ENCODE data around the gene IRF7. TPM values are rescaled to one million over a fixed set of nuclear protein-coding genes. Genes with fewer than 3 reads are reported as not detected.
"Not testable (repeated sequence)": the region's sequence is repeated elsewhere in the genome, so short reads cannot be mapped to it uniquely, and the experiment has no call there.

Gene IRF7
- 1 to 10 TPM; 7.6 to 9.5 TPM for total RNA-seq

DNA sequence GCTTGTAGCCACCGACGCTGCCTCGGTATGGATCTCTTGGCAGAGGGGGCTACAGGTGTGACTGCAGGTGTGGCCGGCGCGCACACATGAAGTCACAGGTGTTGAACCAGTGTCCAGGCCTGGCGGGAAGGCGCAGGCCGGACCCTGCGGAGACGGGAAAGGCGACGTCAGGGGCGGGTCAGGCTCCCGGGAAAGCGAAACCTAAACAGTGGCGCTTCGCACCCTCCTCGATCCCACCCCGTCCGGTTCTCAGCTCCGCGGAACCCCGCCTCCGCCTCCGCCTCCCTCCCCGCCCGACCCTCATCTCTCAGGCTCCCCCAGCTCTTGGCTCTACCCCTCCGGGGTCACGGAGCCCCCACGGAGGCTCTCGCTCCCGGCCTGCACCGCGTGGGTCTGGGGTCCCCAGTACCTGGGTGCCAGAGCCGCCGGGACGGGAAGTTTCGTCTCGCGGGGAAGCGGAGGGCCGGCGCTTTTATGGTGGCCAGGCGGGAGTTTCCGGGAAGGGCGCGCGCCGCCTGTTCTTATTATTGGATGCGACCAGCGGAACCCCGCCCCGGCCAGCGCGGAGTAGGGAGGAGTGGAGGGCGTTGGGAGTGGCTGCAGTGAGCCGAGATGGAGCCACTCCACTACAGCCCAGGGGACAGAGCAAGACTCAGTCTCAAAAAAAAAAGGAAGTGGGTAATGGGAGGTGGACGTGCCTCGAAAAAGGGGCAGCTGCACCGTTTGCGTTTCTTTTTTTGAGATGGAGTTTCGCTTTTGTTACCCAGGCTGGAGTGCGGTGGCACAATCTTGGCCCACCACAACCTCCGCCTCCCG, at the start of gene IRF7:
IRF7 (minus strand) TSS at position 447 of the 816 bp plus-strand sequence. CDS start 586 bp downstream, outside the sequence.
- CTCF ChIA-PET: interaction anchor here (0.6 to 3.1 kb wide), 3 partner anchors 97 to 108 kb away, joined by 3 to 9 read pairs (median 3); no protein-coding TSS in a partner anchor
- POLR2A ChIA-PET: interaction anchor here (0.6 to 2.5 kb wide), 4 partner anchors 37 to 161 kb away, joined by 3 to 9 read pairs (median 3); partner anchors contain the start of gene PHRF1

DNA sequence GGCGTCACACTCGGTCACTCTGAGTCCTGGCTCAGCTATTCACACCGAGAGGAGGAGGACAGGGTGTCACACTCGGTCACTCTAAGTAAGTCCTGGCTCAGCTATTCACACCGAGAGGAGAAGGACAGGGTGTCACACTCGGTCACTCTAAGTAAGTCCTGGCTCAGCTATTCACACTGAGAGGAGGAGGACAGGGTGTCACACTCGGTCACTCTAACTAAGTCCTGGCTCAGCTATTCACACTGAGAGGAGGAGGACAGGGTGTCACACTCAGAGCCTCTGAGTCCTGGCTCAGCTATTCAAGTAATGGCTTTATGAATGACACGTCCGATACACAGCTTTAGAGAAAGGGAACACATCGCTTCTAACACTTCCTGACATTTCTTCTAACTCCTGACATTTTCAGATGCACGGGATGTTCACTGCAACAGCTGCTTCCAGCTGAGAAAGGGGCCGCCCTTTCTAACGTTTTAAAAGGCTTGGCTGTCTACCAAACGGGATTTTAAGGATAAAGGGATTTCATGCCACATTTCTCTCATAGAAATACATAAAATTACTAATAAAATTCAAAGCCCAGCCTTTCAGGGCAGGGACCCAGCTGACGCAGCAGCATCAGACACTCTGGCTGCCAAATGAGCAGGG, 49.4 kb upstream of the IRF7 start:
- CTCF ChIA-PET: interaction anchor here (1.1 kb wide), 1 partner anchor 58 kb away, joined by 3 read pairs; no protein-coding TSS in a partner anchor
- POLR2A ChIA-PET: no interaction called here

DNA sequence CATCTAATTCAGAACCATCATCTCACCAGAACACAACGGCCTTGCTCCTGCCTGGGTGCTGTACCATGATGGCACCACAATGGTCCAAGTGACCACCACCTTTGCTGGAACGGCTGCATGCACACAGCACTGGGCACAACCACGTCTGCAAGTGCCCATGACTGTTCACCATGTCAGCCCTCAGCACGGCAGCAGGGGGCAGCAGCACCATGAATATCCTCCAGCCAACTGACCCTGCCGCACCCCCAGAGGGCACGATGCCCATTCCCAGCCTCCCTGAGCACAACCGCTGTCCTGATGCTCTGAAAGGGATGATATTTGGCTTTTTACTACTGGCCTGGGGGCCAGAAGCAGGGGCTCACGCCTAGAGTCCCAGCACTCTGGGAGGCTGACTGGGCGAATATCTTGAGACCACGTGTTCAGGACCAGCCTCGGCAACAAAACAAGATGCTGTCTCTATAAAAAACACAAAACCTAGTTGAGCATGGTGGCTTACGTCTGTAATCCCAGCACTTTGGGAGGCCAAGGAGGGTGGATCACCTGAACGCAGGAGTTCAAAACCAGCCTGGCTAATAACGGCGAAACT, 47.0 kb upstream of the IRF7 start:
- ChIA-PET POLR2A (no interaction called here), CTCF (interaction anchor here (1.3 to 2.6 kb wide), 3 partner anchors 60 to 108 kb away, joined by 3 to 13 read pairs (median 5); no protein-coding TSS in a partner anchor)

DNA sequence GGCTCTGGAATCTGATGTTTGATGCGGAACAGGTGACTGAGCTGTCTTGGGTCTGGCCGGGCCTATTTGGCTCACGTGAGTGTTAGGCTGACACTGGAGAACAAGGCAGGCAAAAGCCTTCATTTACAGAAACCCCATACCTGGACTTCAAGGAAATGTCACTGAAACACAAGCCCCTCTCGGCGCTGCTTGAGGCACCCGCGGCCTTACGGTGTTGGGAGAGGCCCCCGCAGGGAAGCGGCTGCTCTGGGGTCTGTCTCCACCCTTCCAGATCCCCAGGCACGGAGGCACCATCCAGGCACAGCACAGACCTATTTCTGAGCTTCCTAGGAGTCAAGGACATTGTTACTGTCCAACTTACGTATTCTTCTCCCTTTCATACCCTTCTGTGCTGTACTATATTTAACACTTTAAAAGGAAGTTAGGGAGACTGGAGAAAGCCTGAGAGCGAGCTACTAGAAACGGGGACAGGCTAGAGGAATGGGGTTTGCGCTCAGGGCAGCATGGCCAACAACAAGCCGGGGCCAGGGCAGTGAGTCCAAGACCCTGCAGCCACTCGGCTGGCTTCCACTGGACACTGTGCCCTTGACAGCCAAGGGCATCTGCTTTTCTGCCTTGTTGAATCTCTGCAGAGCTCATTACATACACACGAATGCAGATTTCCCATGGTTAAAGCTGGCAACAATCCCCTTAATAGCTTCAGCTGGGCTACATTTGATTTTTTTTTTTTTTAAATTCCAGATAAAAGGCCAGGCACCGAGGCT, 45.1 kb upstream of the IRF7 start:
- POLR2A ChIA-PET: no interaction called here

DNA sequence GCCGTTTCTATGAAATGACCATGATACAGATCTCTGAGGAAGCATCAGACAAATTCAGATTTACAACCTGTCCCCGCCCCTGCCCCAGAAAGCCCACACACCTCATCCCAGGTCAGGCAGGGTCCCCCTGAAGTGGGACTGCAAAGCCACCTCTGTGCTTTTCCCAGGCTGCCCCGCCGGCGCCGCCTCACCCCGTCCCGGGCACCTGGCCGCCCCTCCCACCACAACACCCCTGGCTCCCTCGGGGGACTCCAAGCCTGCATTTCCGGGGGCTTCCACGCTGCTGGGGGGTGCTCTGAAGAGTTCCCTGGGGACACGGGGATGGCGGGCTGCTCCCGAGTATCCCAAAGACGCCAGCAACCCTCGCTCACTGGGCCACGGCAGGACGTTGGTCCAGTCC, 44.5 kb upstream of the IRF7 start:
- ChIA-PET POLR2A (no interaction called here), CTCF (interaction anchor here (1.3 to 2.6 kb wide), 2 partner anchors 11 to 63 kb away, joined by 3 to 13 read pairs; no protein-coding TSS in a partner anchor)

More for the DNA sequence above, 45.1 kb upstream of the IRF7 start:
- CTCF ChIA-PET: interaction anchor here (1.1 to 2.6 kb wide), 3 partner anchors 11 to 70 kb away, joined by 3 to 13 read pairs (median 4); no protein-coding TSS in a partner anchor

DNA sequence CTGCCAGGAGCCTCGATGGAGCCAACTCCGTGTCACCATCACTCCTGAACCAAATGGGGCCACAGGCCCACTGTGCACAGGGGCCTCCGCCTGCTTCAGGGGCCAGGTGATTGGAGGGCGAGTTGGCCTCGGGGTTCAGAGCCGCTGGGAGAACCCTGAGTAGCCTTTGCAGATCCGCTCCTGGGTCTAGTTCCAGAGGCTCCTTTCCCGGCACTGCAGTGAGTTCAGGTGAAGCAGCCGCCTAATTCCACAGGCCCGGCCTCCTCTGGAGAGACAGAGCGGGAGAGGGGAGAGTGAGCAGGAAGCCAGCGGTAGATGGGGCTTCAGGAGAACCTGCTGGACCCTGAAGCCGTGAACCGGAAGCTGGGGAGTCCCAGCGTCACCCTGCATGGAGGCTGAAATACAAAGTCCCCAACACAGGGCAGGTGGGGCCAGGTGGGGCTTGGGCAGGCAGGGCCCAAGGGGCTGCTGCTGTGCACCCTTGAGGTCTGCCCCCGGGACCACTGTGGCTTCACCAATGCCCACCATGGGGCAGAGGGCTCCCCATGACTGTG, 43.9 kb upstream of the IRF7 start:
- CTCF ChIA-PET: no interaction called here
- POLR2A ChIA-PET: no interaction called here

DNA sequence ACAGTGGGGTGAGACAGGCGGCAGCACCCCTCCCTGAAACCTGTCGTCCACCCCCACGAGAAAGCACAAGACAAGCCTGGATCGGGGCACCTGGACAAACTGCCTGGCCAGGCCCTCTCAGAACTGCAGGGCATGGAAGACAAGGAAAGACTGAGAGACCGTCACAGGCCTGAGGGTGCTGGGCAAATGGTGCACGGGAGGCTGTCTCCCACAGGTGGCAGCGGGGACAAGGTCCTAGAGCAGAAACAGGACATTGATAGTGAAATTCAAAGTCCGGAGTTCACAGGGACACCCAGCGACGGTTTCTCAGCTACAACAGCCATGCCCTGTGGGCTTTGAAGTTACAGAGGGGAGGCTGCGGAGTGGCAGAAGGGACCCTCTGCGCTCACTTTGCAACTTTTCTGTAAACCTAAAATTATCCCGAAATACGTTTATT, 42.0 kb upstream of the IRF7 start:
- POLR2A ChIA-PET: no interaction called here
- CTCF ChIA-PET: interaction anchor here (2.1 kb wide), 1 partner anchor 66 kb away, joined by 8 read pairs; no protein-coding TSS in a partner anchor

DNA sequence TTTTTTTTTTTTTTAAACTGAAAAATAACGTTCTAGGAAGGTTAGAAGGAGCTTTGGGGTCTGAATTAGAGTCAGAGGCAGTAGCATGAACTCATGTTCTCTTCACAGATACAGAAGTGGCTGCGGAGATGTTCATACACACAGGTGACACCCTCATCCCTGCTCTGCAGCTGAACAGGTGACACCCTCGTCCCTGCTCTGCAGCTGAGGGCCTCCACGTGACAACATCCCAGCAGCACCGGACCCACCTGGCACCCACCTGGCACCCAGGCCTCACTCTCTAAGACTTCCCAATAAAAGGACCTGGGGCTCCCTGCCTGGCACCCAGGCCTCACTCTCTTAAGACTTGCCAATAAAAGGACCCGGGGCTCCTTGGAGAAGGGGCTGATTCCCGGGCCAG, 41.1 kb upstream of the IRF7 start:
- ChIA-PET POLR2A (no interaction called here), CTCF (interaction anchor here (2.1 kb wide), 1 partner anchor 67 kb away, joined by 8 read pairs; no protein-coding TSS in a partner anchor)

DNA sequence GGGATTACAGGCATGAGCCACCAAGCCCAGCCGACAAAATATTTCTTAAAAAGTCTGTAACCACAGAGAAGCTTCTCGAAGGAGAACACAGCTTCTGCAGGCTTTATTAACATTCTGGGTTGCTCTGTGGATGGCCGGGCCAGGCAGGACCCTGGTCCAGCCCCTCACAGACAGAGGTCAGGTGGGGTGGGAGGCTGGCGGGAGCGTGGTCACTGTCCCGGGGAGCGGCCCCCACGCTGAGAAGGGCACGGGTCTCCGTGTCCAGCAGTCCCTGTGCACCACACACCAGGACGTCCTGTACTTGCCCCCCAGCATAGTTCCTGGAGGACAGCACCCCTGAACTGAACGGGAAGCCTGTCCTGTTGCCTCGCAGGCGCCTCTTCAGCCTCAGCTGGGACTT, 40.7 kb upstream of the IRF7 start:
- ChIA-PET CTCF (interaction anchor here (1.8 to 2.1 kb wide), 2 partner anchors 67 kb away, joined by 4 to 8 read pairs; no protein-coding TSS in a partner anchor), POLR2A (no interaction called here)

DNA sequence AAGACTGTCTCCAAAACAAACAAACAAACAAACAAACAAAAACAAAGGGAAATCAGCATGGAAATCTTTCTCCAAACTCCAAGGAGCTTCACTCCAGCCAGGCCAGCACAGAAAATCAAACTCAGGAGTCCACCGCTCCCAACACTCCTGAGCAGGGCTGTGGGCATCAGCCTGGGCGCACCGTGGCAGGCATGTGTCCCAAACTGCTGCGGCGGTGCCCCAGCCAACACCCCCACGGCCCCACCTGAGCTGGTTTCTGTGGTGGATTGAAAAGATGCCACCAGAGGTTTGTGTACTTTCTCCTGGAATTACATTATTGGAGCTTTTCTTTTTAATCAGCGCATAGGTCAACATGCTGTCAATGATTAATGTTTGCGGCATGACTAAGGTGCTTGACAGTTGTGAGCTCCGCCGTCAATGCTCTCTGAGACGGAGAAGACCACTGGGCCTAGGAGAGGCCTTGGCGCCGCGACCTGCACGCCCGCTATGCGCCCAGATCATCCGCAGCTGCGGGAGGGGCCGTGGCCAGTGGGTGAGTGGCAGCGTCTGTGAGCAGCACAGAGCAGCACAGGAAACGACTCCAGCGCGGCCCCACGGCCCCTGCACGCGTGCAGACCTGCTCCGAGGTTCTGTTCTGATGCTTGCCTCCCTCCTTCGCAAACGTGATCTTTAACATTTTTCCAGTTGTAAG, 39.4 kb upstream of the IRF7 start:
- POLR2A ChIA-PET: no interaction called here
- CTCF ChIA-PET: interaction anchor here (1.1 to 1.8 kb wide), 2 partner anchors 68 to 71 kb away, joined by 4 read pairs; no protein-coding TSS in a partner anchor

DNA sequence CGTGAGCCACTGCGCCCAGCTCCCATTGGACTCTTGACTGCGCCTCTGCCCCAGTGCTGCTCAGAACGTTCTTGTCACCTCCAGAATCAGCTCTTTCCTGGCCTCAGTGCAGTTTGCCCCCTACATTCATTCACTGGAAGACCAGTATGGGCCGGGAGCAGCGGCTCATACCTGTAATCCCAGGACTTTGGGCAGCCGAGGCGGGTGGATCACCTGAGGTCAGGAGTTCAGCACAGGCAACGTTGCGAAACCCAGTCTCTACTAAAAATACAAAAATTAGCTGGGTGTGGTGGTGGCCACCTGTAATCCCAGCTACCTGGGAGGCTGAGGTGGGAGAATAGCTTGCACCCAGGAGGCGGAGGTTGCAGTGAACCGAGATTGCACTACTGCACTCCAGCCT, 38.7 kb upstream of the IRF7 start:
- POLR2A ChIA-PET: not testable (repeated sequence)
- CTCF ChIA-PET: interaction anchor here (0.7 to 1.1 kb wide), 2 partner anchors 72 to 100 kb away, joined by 3 to 4 read pairs; no protein-coding TSS in a partner anchor

DNA sequence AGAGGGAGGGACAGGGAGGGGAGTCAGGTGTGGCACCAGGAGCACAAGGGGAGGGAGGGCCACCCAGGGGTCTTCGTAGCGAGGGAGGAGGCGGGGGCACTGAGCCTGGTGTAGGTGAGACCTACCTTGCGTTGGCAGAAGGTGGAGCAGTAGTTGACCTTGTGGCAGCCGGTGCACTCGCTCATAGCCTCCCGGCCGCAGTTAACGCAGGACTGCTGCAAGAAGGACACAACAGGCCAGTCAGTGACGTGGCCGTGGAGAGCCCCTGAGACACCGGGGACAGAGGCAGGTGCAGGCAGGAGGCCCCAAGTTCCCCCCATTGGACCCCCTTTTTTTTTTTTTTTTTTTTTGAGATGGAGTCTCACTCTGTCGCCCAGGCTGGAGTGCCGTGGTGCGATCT, 38.1 kb upstream of the IRF7 start:
- POLR2A ChIA-PET: no interaction called here

DNA sequence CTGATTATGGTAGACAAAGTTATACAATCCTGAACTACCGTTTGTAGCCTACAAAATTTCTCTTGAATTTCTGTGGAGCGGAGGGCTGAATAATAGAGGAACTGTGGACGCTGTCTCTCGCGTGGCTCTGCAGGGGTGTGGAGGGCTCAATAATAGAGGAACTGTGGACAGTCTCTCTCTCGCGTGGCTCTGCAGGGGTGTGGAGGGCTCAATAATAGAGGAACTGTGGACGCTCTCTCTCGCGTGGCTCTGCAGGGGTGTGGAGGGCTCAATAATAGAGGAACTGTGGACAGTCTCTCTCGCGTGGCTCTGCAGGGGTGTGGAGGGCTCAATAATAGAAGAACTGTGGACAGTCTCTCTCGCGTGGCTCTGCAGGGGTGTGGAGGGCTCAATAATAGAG, 37.4 kb upstream of the IRF7 start:
- POLR2A ChIA-PET, CTCF ChIA-PET: not testable (repeated sequence)

More for the DNA sequence above, 38.1 kb upstream of the IRF7 start:
- CTCF ChIA-PET: interaction anchor here (0.7 to 1.1 kb wide), 2 partner anchors 73 to 99 kb away, joined by 3 to 4 read pairs; no protein-coding TSS in a partner anchor

DNA sequence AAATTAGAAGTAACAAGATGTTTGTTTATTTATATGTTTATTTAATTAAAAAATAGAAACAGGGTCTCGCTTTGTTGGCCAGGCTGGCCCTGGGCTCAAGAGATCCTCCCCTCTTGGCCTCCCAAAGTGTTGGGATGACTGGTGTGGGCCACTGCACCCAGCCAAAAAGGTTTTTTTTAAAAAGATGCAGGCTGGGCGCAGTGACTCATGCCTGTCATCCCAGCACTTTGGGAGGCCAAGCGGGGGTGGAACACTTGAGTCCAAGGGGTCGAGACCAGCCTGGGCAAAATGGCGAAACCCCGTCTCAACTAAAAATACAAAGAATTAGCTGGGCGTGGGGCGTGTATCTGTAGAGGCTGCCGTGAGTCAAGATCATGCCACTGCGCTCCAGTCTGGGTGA, 34.7 kb upstream of the IRF7 start:
- CTCF ChIA-PET: interaction anchor here (0.7 kb wide), 1 partner anchor 9 kb away, joined by 3 read pairs; no protein-coding TSS in a partner anchor
- POLR2A ChIA-PET: no interaction called here

DNA sequence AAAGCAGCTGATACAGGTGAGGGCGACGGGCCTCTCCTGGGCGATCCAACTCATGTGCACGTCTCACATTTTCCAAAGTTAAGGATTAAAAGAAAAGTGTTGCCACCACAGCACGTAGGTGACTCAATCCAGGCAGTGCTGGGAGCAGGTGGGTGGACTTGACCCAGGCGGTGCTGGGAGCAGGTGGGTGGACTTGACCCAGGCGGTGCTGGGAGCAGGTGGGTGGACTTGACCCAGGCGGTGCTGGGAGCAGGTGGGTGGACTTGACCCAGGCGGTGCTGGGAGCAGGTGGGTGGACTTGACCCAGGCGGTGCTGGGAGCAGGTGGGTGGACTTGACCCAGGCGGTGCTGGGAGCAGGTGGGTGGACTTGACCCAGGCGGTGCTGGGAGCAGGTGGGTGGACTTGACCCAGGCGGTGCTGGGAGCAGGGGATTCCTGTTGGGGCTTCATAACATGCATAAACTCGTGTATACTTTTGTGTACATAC, 32.0 kb upstream of the IRF7 start:
- CTCF ChIA-PET, POLR2A ChIA-PET: not testable (repeated sequence)

DNA sequence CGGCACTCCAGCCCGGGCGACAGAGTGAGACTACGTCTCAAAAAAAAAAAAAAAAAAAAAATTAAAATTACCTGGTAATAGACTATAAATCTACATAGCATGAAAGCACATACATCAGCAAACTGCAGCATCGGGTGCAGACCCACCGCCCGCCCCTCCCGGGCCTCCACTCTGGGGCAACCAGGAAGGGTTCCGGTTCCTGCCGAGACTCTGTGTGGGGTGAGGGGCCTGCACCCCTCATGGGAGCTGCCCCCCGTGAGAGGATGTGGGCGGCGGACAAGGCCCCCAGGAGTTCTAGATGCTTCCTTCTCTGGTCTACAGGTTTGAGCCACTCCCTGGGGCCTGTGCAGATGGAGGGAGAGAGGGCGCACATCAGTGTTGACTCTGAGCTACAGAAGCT, 30.5 kb upstream of the IRF7 start:
- POLR2A ChIA-PET: no interaction called here

DNA sequence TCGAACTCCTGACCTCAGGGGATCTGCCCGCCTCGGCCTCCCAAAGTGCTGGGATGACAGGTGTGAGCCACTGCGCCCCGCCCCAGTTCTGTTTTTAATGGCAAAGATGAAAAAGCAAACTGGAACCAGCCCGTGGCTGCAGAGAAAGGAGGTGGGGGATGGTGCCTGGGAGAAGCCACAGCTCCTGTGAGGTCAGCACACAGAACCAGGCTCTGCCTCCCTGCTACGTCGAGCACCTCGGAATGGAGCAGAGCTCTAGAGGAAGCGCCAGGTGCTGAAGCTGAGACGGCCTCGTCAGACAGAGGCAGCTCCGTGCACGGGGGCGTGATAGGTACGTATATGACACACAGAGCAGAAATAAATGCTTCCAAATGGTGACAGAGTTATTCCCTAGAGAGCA, 29.8 kb upstream of the IRF7 start:
- ChIA-PET CTCF (interaction anchor here (0.7 kb wide), 1 partner anchor 82 kb away, joined by 4 read pairs; no protein-coding TSS in a partner anchor), POLR2A (interaction anchor here (0.5 kb wide), 1 partner anchor 42 kb away, joined by 9 read pairs; no protein-coding TSS in a partner anchor)

More for the DNA sequence above, 30.5 kb upstream of the IRF7 start:
- CTCF ChIA-PET: interaction anchor here (0.7 kb wide), 1 partner anchor 81 kb away, joined by 4 read pairs; no protein-coding TSS in a partner anchor

All from activated CD8-positive, alpha-beta memory T cell treated with anti-CD3 and anti-CD28 coated beads for 36 hours (primary cell).